ENCODE data around the gene DPEP3. TPM values are rescaled to one million over a fixed set of nuclear protein-coding genes. Genes with fewer than 3 reads are reported as not detected.

Gene DPEP3
- total RNA-seq, 1 donor from 2014 or later = not detected

DNA sequence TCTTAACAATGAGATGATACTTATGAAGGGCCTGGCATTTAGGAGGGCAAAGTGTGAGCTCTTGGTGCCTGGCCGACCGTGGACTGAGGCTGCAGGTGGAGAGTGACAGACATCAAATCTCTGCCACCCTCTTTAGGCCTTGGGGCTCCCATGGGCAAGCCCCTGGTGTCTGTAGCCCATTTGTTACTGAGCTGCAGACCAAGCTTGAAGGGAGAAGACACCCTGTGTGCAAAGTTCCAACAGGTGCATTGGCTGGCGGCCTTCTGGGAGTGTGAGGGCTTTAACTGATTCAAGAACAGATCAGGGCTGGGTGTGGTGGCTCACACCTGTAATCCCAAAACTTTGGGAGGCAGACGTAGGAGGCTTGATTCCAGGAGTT is 47.8 kb downstream of the DPEP3 start:
- H3K36me3 ChIP-seq = no peaks in the 10 kb centered on the region
- H3K36me3 Mint-ChIP-seq = peaks cover 5% of the 10 kb centered on the region
- TF ChIP-seq EZH2 (IDR thresholded peaks at IDR 0.05) (no peak), EZH2phosphoT487 (IDR thresholded peaks at IDR 0.05) (no peak)
- TF ChIP-seq, protein P1, sequence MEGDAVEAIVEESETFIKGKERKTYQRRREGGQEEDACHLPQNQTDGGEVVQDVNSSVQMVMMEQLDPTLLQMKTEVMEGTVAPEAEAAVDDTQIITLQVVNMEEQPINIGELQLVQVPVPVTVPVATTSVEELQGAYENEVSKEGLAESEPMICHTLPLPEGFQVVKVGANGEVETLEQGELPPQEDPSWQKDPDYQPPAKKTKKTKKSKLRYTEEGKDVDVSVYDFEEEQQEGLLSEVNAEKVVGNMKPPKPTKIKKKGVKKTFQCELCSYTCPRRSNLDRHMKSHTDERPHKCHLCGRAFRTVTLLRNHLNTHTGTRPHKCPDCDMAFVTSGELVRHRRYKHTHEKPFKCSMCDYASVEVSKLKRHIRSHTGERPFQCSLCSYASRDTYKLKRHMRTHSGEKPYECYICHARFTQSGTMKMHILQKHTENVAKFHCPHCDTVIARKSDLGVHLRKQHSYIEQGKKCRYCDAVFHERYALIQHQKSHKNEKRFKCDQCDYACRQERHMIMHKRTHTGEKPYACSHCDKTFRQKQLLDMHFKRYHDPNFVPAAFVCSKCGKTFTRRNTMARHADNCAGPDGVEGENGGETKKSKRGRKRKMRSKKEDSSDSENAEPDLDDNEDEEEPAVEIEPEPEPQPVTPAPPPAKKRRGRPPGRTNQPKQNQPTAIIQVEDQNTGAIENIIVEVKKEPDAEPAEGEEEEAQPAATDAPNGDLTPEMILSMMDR (IDR thresholded peaks at IDR 0.05) = no peak
- H3F3A ChIP-seq (ENCODE audit: low read depth) = peaks cover 8% of the 10 kb centered on the region
- H2AFZ ChIP-seq (replicated peaks) = no peak overlapping the region
- peaks cover 12% of the 10 kb centered on the region for H3K4me1 ChIP-seq
- H3K4me2 ChIP-seq = no peak overlapping the region
- H3K27me3 Mint-ChIP-seq (ENCODE audit: insufficient read depth, low read depth) = peaks cover 15% of the 10 kb centered on the region
- H3K27ac ChIP-seq = no peak overlapping the region
- H3K27ac Mint-ChIP-seq = no peak overlapping the region
- no peaks in the 10 kb centered on the region for H3K9me3 ChIP-seq (ENCODE audit: low read depth)
- no peak overlapping the region for H3K4me3 ChIP-seq
- H3K4me1 Mint-ChIP-seq = peaks cover 21% of the 10 kb centered on the region
- no peak overlapping the region for H3K4me3 Mint-ChIP-seq
- no peaks in the 10 kb centered on the region for H3K27me3 ChIP-seq
- no peak overlapping the region for H3K9ac ChIP-seq
- H3K9me3 Mint-ChIP-seq = no peaks in the 10 kb centered on the region
- peaks cover 27% of the 10 kb centered on the region for H4K20me1 ChIP-seq (ENCODE audit: low read depth)
- peaks cover 13% of the 10 kb centered on the region for H3K79me2 ChIP-seq (ENCODE audit: low read depth)
- DNase-seq (ENCODE audit: low spot score) = no peak

DNA sequence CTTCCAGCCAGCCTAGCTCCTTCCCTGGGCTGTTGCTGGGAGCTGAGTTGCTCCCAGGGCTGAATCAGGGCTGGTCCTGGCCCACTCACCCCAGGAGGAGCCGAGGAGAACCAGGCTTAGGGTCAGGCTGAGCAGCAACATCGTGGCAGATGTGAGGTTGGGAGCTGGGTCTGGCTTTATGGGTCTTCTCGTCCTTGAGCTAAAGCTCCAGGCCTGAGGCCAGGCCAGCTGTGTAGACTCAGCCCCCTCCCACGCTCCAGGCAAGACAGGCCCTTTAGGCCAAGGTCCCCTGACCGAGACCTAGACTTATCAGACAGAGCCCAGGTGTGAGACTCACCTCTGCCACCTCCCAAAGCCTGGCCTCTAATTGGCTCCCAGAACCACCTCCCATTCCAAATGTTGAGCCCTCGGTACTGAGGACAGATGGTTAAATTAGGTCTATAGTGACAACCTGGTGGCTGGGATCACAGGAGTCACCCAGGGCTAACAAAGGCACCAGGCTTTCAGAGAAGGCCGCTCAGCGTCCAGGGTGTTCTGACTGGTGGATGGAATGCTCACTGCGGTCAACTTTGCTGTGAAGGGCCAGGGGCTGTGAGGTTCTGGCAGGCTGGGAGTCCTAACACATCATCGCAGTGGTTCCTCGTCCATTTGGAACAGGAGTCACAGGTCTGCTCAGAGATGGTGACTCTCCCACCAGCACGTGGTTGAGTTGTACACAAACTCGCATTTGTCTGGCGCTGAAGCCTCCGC is 48.4 kb downstream of the DPEP3 start, which contains the start of gene CTRL:
CTRL (minus strand) TSS at position 151 of the 750 bp plus-strand sequence; CDS start at position 141, 10 bp downstream.
- Histone ChIP-seq H3K9ac (no peak within 1 kb of the TSS), H3K9me3 (ENCODE audit: low read depth) (no peaks in the 10 kb centered on the region), H3K4me1 (peaks cover 8% of the 10 kb centered on the region), H3K36me3 (no peaks in the 10 kb centered on the region), H3K27me3 (no peaks in the 10 kb centered on the region), H3K4me2 (no peak within 1 kb of the TSS), H3K79me2 (ENCODE audit: low read depth) (peaks cover 8% of the 10 kb centered on the region), H3F3A (ENCODE audit: low read depth) (peaks cover 8% of the 10 kb centered on the region), H2AFZ (replicated peaks) (no peak within 1 kb of the TSS), H3K4me3 (no peak within 1 kb of the TSS), H3K27ac (no peak within 1 kb of the TSS), H4K20me1 (ENCODE audit: low read depth) (peaks cover 25% of the 10 kb centered on the region)
- H3K4me3 Mint-ChIP-seq = no peak within 1 kb of the TSS
- TF ChIP-seq EZH2phosphoT487 (IDR thresholded peaks at IDR 0.05) = no peak
- TF ChIP-seq EZH2 (IDR thresholded peaks at IDR 0.05) = no peak
- H3K9me3 Mint-ChIP-seq = no peaks in the 10 kb centered on the region
- no peak within 1 kb of the TSS for H3K27ac Mint-ChIP-seq
- peaks cover 5% of the 10 kb centered on the region for H3K36me3 Mint-ChIP-seq
- DNase-seq (ENCODE audit: low spot score) = no peak
- H3K4me1 Mint-ChIP-seq = peaks cover 15% of the 10 kb centered on the region
- H3K27me3 Mint-ChIP-seq (ENCODE audit: insufficient read depth, low read depth) = peaks cover 10% of the 10 kb centered on the region

DNA sequence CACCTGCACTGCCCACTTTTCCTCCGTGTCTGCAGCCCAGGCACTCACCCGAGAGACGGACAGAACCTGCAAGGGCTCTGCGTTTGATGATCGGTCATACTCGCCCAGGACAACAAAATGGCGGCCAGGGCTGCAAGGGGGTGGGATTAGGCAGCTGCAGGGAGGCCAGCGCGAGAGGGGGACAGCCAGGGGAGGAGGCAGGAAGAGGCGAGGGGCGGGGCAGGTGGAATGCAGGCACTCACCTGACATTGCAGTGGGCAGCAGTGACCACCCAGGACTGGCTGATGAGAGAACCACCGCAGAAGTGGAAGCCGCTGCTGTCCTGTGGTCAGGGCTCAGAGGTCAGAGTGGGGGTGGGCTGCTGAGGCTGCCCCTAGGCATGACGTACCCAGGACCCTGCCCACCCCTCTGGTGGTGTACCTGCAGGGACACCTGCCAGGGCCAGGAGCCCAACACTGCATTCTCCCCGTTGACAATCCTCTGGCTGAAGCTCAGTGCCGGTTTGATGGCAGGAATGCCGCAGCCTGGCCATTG is 49.6 kb downstream of the DPEP3 start:
- no peak for DNase-seq (ENCODE audit: low spot score)

More for the DNA sequence above, 49.6 kb downstream of the DPEP3 start:
- Histone ChIP-seq H3K27me3 (no peaks in the 10 kb centered on the region), H3K4me3 (no peak overlapping the region), H3K9me3 (ENCODE audit: low read depth) (no peaks in the 10 kb centered on the region), H2AFZ (replicated peaks) (no peak overlapping the region), H3K36me3 (no peaks in the 10 kb centered on the region), H3K4me2 (no peak overlapping the region), H3F3A (ENCODE audit: low read depth) (peaks cover 8% of the 10 kb centered on the region), H3K27ac (no peak overlapping the region), H3K79me2 (ENCODE audit: low read depth) (no peaks in the 10 kb centered on the region), H4K20me1 (ENCODE audit: low read depth) (peaks cover 34% of the 10 kb centered on the region), H3K4me1 (peaks cover 6% of the 10 kb centered on the region), H3K9ac (no peak overlapping the region)
- H3K27ac Mint-ChIP-seq = no peak overlapping the region
- peaks cover 13% of the 10 kb centered on the region for H3K4me1 Mint-ChIP-seq
- H3K36me3 Mint-ChIP-seq = peaks cover 5% of the 10 kb centered on the region
- H3K27me3 Mint-ChIP-seq (ENCODE audit: insufficient read depth, low read depth) = peaks cover 10% of the 10 kb centered on the region
- H3K4me3 Mint-ChIP-seq = no peak overlapping the region
- TF ChIP-seq EZH2phosphoT487 (IDR thresholded peaks at IDR 0.05) = no peak
- TF ChIP-seq, protein P1 (IDR thresholded peaks at IDR 0.05) = no peak
- no peak for TF ChIP-seq EZH2 (IDR thresholded peaks at IDR 0.05)
- H3K9me3 Mint-ChIP-seq = no peaks in the 10 kb centered on the region

Data from neural progenitor cell (in vitro differentiated cells).